Measurements from ENCODE around the gene IFI30.

The IFI30 gene

GRCh38 chr19:18203863-18204393 lies 30.3 kb downstream of the IFI30 start, which contains the start of gene RAB3A:
RAB3A (minus strand) TSS chr19:18204042; CDS start chr19:18202740, 1,302 bp downstream.
- POLR2A ChIA-PET, result interaction anchor here (1.0 kb wide), 1 partner anchor 9 kb away, joined by 8 read pairs; no protein-coding TSS in a partner anchor
- WGBS (ENCODE audit: insufficient coverage), result 0% methylated on average over 49 of the region's 50 CpGs

GRCh38 chr19:18204394-18205199 lies 31.0 kb downstream of the IFI30 start:
- Histone ChIP-seq H3K27me3 (replicated peaks in 2 of 5; ENCODE audit: control insufficient read depth in 4 of 5, insufficient read depth in 5 of 5, low read length in 4 of 5) (no peaks in the 10 kb centered on the region), H3K4me1 (ENCODE audit: control extremely low read depth in 1 of 4, control insufficient read depth in 4 of 4, insufficient read depth in 4 of 4, low read length in 3 of 4) (peaks cover 0 to 30% (median 28%) of the 10 kb centered on the region in 4 experiments), H3K4me3 (ENCODE audit: control insufficient read depth in 1 of 7, extremely low read depth in 1 of 7, insufficient read depth in 4 of 7, low read depth in 2 of 7, low read length in 6 of 7) (peak overlapping the region; percentile 48 to 92 (median 75)), H3K36me3 (ENCODE audit: control insufficient read depth in 4 of 4, insufficient read depth in 4 of 4, low read length in 3 of 4) (peaks cover 0 to 13% (median 2%) of the 10 kb centered on the region in 4 experiments), H3K9me3 (ENCODE audit: control extremely low read depth in 1 of 5, control insufficient read depth in 4 of 5, insufficient read depth in 2 of 5, low read depth in 1 of 5, low read length in 4 of 5) (no peaks in the 10 kb centered on the region), H3K27ac (ENCODE audit: insufficient read depth in 1 of 2, low read depth in 1 of 2, low read length in 2 of 2, poor library complexity in 1 of 2, severe bottlenecking in 2 of 2) (peak overlapping the region; percentile 54 to 89)
- no peak for DNase-seq
- POLR2A ChIA-PET, result interaction anchor here (0.6 to 1.9 kb wide), 4 partner anchors 10 to 317 kb away, joined by 3 to 10 read pairs (median 6); partner anchors contain the start of genes ELL and JUND
- CTCF ChIA-PET, result interaction anchor here (1.1 to 7.1 kb wide), 7 partner anchors 10 to 123 kb away, joined by 3 to 139 read pairs (median 4); a partner anchor contains a TSS
- WGBS (ENCODE audit: insufficient coverage), result 0% methylated on average over 13 of the region's 22 CpGs

More at GRCh38 chr19:18203863-18204393, 30.3 kb downstream of the IFI30 start, which contains the start of gene RAB3A:
- CTCF ChIA-PET, result interaction anchor here (1.5 to 4.3 kb wide), 4 partner anchors 18 to 50 kb away, joined by 3 to 28 read pairs (median 5); a partner anchor contains a TSS
- peak; percentile 100 for DNase-seq
- Histone ChIP-seq H3K27ac (ENCODE audit: insufficient read depth in 1 of 2, low read depth in 1 of 2, low read length in 2 of 2, poor library complexity in 1 of 2, severe bottlenecking in 2 of 2) (peak within 1 kb of the TSS; percentile 54 to 89), H3K4me3 (ENCODE audit: control insufficient read depth in 1 of 7, extremely low read depth in 1 of 7, insufficient read depth in 4 of 7, low read depth in 2 of 7, low read length in 6 of 7) (peak within 1 kb of the TSS; percentile 49 to 92 (median 75)), H3K9me3 (ENCODE audit: control extremely low read depth in 1 of 5, control insufficient read depth in 4 of 5, insufficient read depth in 2 of 5, low read depth in 1 of 5, low read length in 4 of 5) (no peaks in the 10 kb centered on the region), H3K36me3 (ENCODE audit: control insufficient read depth in 4 of 4, insufficient read depth in 4 of 4, low read length in 3 of 4) (peaks cover 0 to 16% (median 2%) of the 10 kb centered on the region in 4 experiments), H3K4me1 (ENCODE audit: control extremely low read depth in 1 of 4, control insufficient read depth in 4 of 4, insufficient read depth in 4 of 4, low read length in 3 of 4) (peaks cover 0 to 30% (median 28%) of the 10 kb centered on the region in 4 experiments), H3K27me3 (replicated peaks in 2 of 5; ENCODE audit: control insufficient read depth in 4 of 5, insufficient read depth in 5 of 5, low read length in 4 of 5) (no peaks in the 10 kb centered on the region)

DNA sequence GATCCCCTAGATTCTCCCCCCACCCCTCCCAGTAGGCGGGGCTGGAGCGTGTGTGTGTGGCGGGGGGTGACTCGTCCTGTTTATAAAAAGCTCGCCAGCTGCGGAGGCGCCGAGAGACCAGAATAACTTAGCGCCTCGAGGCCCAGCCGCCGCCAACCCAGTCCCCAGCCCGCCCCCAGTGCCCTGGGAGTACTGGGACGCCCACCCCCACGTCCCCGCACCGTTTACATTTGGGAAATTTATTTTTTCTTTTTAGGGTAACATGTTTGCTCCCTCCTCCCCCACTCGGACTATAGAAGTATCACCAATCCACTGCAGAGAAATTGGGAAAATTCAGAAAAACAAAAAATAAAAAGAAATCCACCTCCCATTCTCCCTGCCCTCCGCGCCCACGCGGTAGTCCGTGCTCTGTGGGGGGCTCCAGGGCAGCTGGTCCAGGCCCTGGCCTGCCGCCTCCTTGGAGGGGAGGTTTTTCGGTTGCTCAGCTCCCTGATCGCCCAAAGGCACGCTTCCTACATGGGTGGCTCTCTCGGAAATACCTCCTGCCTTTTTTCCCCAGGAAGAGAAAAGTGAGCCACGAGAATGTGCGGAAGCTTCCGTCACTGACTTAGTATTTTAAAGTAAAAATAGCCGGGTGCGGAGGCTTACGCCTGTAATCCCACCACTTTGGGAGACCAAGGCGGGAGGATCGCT lies 31.7 kb downstream of the IFI30 start:
- CTCF ChIA-PET, result interaction anchor here (1.1 to 7.1 kb wide), 11 partner anchors 9 to 123 kb away, joined by 3 to 139 read pairs (median 4); a partner anchor contains a TSS
- POLR2A ChIA-PET, result interaction anchor here (0.6 to 1.9 kb wide), 4 partner anchors 11 to 316 kb away, joined by 3 to 10 read pairs (median 3); partner anchors contain the start of genes ELL and JUND
- Histone ChIP-seq H3K27me3 (replicated peaks in 2 of 5; ENCODE audit: control insufficient read depth in 4 of 5, insufficient read depth in 5 of 5, low read length in 4 of 5) (peaks cover 0 to 3% (median 0%) of the 10 kb centered on the region in 5 experiments), H3K4me1 (ENCODE audit: control extremely low read depth in 1 of 4, control insufficient read depth in 4 of 4, insufficient read depth in 4 of 4, low read length in 3 of 4) (peaks cover 0 to 30% (median 28%) of the 10 kb centered on the region in 4 experiments), H3K36me3 (ENCODE audit: control insufficient read depth in 4 of 4, insufficient read depth in 4 of 4, low read length in 3 of 4) (peaks cover 0 to 9% (median under 1%) of the 10 kb centered on the region in 4 experiments), H3K4me3 (ENCODE audit: control insufficient read depth in 1 of 7, extremely low read depth in 1 of 7, insufficient read depth in 4 of 7, low read depth in 2 of 7, low read length in 6 of 7) (peak overlapping the region; percentile 48 to 92 (median 75)), H3K9me3 (ENCODE audit: control extremely low read depth in 1 of 5, control insufficient read depth in 4 of 5, insufficient read depth in 2 of 5, low read depth in 1 of 5, low read length in 4 of 5) (no peaks in the 10 kb centered on the region), H3K27ac (ENCODE audit: insufficient read depth in 1 of 2, low read depth in 1 of 2, low read length in 2 of 2, poor library complexity in 1 of 2, severe bottlenecking in 2 of 2) (peak overlapping the region; percentile 54 to 89)
- 32% methylated on average over 26 of the region's 36 CpGs for WGBS (ENCODE audit: insufficient coverage)
- DNase-seq, result peak; percentile 69 to 85 (median 81)

- no peak for DNase-seq
- no peaks in the 10 kb centered on the region for H3K9me3 ChIP-seq (ENCODE audit: control extremely low read depth in 1 of 5, control insufficient read depth in 4 of 5, insufficient read depth in 2 of 5, low read depth in 1 of 5, low read length in 4 of 5)
- H3K27me3 ChIP-seq (replicated peaks in 2 of 5; ENCODE audit: control insufficient read depth in 4 of 5, insufficient read depth in 5 of 5, low read length in 4 of 5), result peaks cover 0 to 3% (median 0%) of the 10 kb centered on the region in 5 experiments
- ChIA-PET POLR2A (interaction anchor here (1.9 kb wide), 1 partner anchor 75 kb away, joined by 10 read pairs; the partner anchor contains the start of gene JUND), CTCF (interaction anchor here (1.1 to 7.1 kb wide), 8 partner anchors 8 to 122 kb away, joined by 3 to 139 read pairs (median 4); a partner anchor contains a TSS)
- 93% methylated on average over 2 of the region's 12 CpGs for WGBS (ENCODE audit: insufficient coverage)
- H3K4me1 ChIP-seq (ENCODE audit: control extremely low read depth in 1 of 4, control insufficient read depth in 4 of 4, insufficient read depth in 4 of 4, low read length in 3 of 4), result peaks cover 0 to 30% (median 28%) of the 10 kb centered on the region in 4 experiments
- H3K27ac ChIP-seq (ENCODE audit: insufficient read depth in 1 of 2, low read depth in 1 of 2, low read length in 2 of 2, poor library complexity in 1 of 2, severe bottlenecking in 2 of 2), result peak overlapping the region; percentile 54 to 89
- peak overlapping the region in 3 of 7 experiments; percentile 71 to 92 (median 75) for H3K4me3 ChIP-seq (ENCODE audit: control insufficient read depth in 1 of 7, extremely low read depth in 1 of 7, insufficient read depth in 4 of 7, low read depth in 2 of 7, low read length in 6 of 7)
- H3K36me3 ChIP-seq (ENCODE audit: control insufficient read depth in 4 of 4, insufficient read depth in 4 of 4, low read length in 3 of 4), result peaks cover 0 to 7% (median 0%) of the 10 kb centered on the region in 4 experiments
Observed at GRCh38 chr19:18206018-18206417, 32.4 kb downstream of the IFI30 start.

GRCh38 chr19:18208098-18208951 lies 34.7 kb downstream of the IFI30 start:
- no peak overlapping the region for H3K27ac ChIP-seq (ENCODE audit: insufficient read depth in 1 of 2, low read depth in 1 of 2, low read length in 2 of 2, poor library complexity in 1 of 2, severe bottlenecking in 2 of 2)
- WGBS (ENCODE audit: insufficient coverage), result 24% methylated on average over 17 of the region's 32 CpGs
- ChIA-PET POLR2A (interaction anchor here (0.6 kb wide), 2 partner anchors 102 to 105 kb away, joined by 3 read pairs; no protein-coding TSS in a partner anchor), CTCF (interaction anchor here (0.8 to 7.1 kb wide), 9 partner anchors 11 to 71 kb away, joined by 3 to 139 read pairs (median 4); a partner anchor contains a TSS)
- H3K4me3 ChIP-seq (ENCODE audit: control insufficient read depth in 1 of 7, extremely low read depth in 1 of 7, insufficient read depth in 4 of 7, low read depth in 2 of 7, low read length in 6 of 7), result no peak overlapping the region
- no peaks in the 10 kb centered on the region for H3K36me3 ChIP-seq (ENCODE audit: control insufficient read depth in 4 of 4, insufficient read depth in 4 of 4, low read length in 3 of 4)
- no peaks in the 10 kb centered on the region for H3K9me3 ChIP-seq (ENCODE audit: control extremely low read depth in 1 of 5, control insufficient read depth in 4 of 5, insufficient read depth in 2 of 5, low read depth in 1 of 5, low read length in 4 of 5)
- peaks cover 0 to 7% (median 2%) of the 10 kb centered on the region in 5 experiments for H3K27me3 ChIP-seq (replicated peaks in 2 of 5; ENCODE audit: control insufficient read depth in 4 of 5, insufficient read depth in 5 of 5, low read length in 4 of 5)
- peaks cover 0 to 22% (median 20%) of the 10 kb centered on the region in 4 experiments for H3K4me1 ChIP-seq (ENCODE audit: control extremely low read depth in 1 of 4, control insufficient read depth in 4 of 4, insufficient read depth in 4 of 4, low read length in 3 of 4)
- DNase-seq, result peak in 2 of 3 donors; percentile 52 to 57

Data from common myeloid progenitor, CD34-positive (primary cell).